Ishikawa (cell line): ENCODE results near the gene MTCP1.

Experiments
- CEBPB ChIP-seq: IDR thresholded peaks from 2 replicates; pipeline ENCODE4 v1.6.1; 2012
- CREB1 ChIP-seq: IDR thresholded peaks from 2 replicates; pipeline ENCODE4 v1.6.1; 2012; ENCODE audit warnings: low read depth
- EGR1 ChIP-seq: IDR thresholded peaks from 2 replicates; pipeline ENCODE4 v1.6.1; 2012
- EP300 ChIP-seq: IDR thresholded peaks from 2 replicates; pipeline ENCODE4 v1.6.1; 2012; ENCODE audit warnings: borderline replicate concordance
- FOXM1 ChIP-seq: IDR thresholded peaks from 2 replicates; pipeline ENCODE4 v1.6.1; 2012; ENCODE audit warnings: low read depth, borderline replicate concordance
- MAX ChIP-seq: IDR thresholded peaks from 2 replicates; pipeline ENCODE4 v1.6.1; 2012
- NFIC ChIP-seq: IDR thresholded peaks from 2 replicates; pipeline ENCODE4 v1.6.1; 2012
- RAD21 ChIP-seq: IDR thresholded peaks from 2 replicates; pipeline ENCODE4 v1.6.1; 2012; ENCODE audit warnings: low read depth
- REST ChIP-seq: IDR thresholded peaks from 2 replicates; pipeline ENCODE4 v1.6.1; 2012; ENCODE audit warnings: low read depth, mild to moderate bottlenecking
- TAF1 ChIP-seq: IDR thresholded peaks from 2 replicates; pipeline ENCODE4 v1.6.1; 2012; ENCODE audit warnings: low read depth, mild to moderate bottlenecking
- TCF12 ChIP-seq: IDR thresholded peaks from 2 replicates; pipeline ENCODE4 v1.6.1; 2012; ENCODE audit warnings: low read depth
- TEAD4 ChIP-seq: IDR thresholded peaks from 2 replicates; pipeline ENCODE4 v1.6.1; 2012
- USF1 ChIP-seq: IDR thresholded peaks from 2 replicates; pipeline ENCODE4 v1.6.1; 2012
- YY1 ChIP-seq: IDR thresholded peaks from 2 replicates; pipeline ENCODE4 v1.6.1; 2012; ENCODE audit warnings: low read depth
- ZBTB7A ChIP-seq: IDR thresholded peaks from 2 replicates; pipeline ENCODE4 v1.6.1; 2012; ENCODE audit warnings: low read depth

Gene MTCP1

GRCh38 chrX:155061760-155062159, 9.2 kb downstream of the MTCP1 start:
- TF ChIP-seq USF1: no peak
- no peak for TF ChIP-seq TEAD4
- no peak for TF ChIP-seq REST
- no peak for TF ChIP-seq FOXM1
- TF ChIP-seq NFIC: no peak
- TF ChIP-seq ZBTB7A: no peak
- no peak for TF ChIP-seq YY1
- TF ChIP-seq RAD21: no peak
- TF ChIP-seq EP300: no peak
- TF ChIP-seq CEBPB: no peak
- no peak for TF ChIP-seq TCF12
- no peak for TF ChIP-seq TAF1
- no peak for TF ChIP-seq MAX

GRCh38 chrX:155056877-155057792, 13.8 kb downstream of the MTCP1 start:
- TF ChIP-seq CREB1 (no peak), REST (peak; percentile 53), TEAD4 (peak; percentile 66), RAD21 (peak; percentile 49)

- no peak for TF ChIP-seq NFIC
- TF ChIP-seq USF1: no peak
- TF ChIP-seq CREB1: no peak
- TF ChIP-seq YY1: no peak
- TF ChIP-seq FOXM1: no peak
- no peak for TF ChIP-seq REST
- no peak for TF ChIP-seq RAD21
- no peak for TF ChIP-seq TEAD4
- no peak for TF ChIP-seq MAX
- TF ChIP-seq EGR1: no peak
- TF ChIP-seq ZBTB7A: no peak
Observed at GRCh38 chrX:155056471-155056870, 14.5 kb downstream of the MTCP1 start.

GRCh38 chrX:155055494-155055893, 15.4 kb downstream of the MTCP1 start:
- TF ChIP-seq NFIC (no peak), EGR1 (no peak), CEBPB (no peak)

- no peak for TF ChIP-seq CEBPB
- TF ChIP-seq TAF1: no peak
- no peak for TF ChIP-seq REST
- no peak for TF ChIP-seq TCF12
- TF ChIP-seq EP300: no peak
- no peak for TF ChIP-seq EGR1
- no peak for TF ChIP-seq YY1
Observed at GRCh38 chrX:155054255-155054654, 16.7 kb downstream of the MTCP1 start.
